NCI-H1694 (cell line): Measurements from ENCODE around the gene DHRS2.

Source experiments
- DNase-seq: peaks from one replicate; lab custom pipeline; 2025; lab: John Stamatoyannopoulos, UW

The DHRS2 gene

DNA sequence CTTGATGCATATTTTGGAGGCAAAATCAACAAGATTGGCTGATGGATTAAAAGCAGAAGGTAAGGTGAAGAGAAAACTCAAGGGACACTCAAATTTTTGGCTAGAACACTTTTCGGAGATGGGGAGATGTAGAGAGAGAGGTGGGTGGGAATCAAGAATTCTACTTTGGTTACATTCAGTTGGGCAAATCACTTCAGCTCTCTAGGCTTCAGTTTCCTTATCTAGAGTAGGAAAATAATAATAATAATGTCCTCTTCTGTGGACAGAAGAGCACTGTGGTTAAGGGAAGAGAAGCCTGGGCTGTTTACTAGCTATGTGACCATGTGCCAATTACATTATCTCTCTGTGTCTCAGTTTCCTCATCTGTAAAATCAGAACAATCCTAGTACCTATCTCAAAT is 23.4 kb upstream of the DHRS2 start:
- DNase-seq: no peak

DNA sequence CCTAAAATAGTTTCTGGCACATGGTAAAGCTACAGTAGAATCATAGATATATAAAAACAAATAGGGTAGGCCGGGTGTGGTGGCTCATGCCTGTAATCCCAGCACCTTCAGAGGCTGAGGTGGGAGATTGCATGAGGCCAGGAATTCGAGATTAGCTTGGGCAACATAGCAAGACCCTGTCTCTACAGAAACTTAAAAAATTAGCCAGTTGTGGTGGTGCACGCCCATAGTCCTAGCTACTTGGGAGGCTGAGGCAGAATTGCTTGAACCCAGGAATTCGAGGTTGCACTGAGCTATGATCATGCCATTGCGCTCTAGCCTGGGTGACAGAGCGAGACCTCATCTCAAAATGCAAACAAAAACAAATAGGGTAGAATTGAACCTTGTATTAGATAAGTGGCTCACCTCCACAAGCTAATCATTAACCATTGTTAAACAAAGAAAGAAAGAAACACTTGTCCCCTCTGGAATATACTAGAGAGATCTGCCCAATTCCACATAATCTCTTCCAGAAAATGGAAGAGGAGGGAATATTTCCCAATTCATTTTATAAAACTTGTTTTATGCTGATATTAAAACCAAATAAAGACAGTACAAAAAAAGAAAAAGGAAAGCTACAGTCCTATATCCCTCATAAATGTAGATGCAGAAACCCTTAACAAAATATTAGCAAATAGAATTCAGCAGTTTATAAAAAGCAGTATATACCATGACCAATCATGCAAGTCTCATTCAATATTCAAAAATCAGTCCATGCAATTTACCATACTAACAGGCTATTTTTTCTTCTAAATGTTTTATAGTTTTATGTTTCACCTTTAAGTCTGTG is 22.7 kb upstream of the DHRS2 start:
- DNase-seq: no peak

- DNase-seq: no peak
These were observed 21.8 kb upstream of the DHRS2 start for GRCh38 chr14:23614395-23614828.

DNA sequence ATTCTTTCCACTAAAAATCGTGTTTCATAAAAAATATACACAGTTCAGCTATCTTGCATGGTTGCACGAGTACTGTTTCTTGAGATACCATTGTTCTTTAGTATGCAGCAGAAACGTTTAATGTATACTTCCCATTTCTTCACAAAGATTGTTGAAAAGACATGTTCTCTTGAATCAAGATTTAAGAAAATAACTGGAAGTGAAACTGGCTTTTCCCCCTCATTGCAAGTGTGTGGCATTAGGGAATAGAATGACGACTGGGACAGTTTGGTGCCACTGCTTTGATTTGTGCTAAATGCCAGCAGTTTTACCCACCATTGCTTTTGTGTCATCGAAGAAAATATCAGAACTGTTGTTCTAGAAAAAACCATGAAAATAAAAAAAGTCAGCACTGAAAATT is 20.3 kb upstream of the DHRS2 start:
- DNase-seq: no peak

GRCh38 chr14:23617539-23617938 is 18.6 kb upstream of the DHRS2 start:
- DNase-seq: no peak

GRCh38 chr14:23618415-23618988 is 17.7 kb upstream of the DHRS2 start:
- no peak for DNase-seq

DNA sequence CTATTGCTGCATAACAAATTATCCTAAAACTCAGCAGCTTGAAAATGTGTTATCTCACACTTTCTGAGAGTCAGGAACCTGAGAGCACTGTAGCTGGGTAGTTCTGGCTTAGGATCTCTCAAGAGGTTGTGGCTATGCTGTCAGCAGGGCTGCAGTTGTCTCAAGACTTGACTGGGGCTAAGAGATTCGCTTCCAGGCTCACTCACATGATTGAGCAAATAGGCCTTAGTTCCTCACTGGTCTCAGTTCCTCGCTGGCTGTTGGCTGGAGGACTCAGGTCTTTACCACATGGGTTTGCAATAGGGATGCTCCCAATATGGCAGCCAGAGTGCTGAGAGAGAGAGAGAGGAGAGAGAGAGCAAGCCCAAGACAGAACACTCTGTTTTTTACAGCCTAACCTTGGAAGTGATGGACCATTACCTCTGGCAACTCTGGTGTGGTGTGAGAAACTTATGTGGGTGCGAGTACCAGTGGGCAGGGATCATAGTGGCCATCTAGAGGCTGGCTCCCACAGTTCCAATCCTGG is 15.9 kb upstream of the DHRS2 start:
- no peak for DNase-seq

- DNase-seq: no peak
These were observed 14.8 kb upstream of the DHRS2 start for GRCh38 chr14:23621204-23621931.

GRCh38 chr14:23621932-23622730 is 14.0 kb upstream of the DHRS2 start:
- no peak for DNase-seq

DNA sequence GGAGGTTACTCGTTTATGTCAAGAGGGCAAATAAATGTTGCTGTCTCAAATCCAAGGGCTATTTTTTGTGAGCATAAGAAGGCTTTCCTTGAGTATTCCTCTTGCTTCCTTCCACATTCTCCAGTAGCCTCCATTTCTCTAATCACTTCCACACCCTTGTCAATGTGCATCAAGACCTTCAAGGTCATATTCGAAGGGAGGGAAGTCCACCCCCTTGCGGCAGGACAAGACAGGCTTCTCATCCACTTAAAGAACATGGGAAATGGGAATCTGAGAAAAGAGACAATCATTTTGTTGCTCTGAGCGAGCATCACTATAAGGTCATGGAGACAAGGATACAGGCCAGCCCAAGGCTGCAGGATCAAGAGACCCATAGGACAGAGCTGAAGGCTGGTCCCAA is 13.2 kb upstream of the DHRS2 start:
- no peak for DNase-seq

GRCh38 chr14:23623962-23624361 is 12.2 kb upstream of the DHRS2 start:
- DNase-seq: no peak

DNA sequence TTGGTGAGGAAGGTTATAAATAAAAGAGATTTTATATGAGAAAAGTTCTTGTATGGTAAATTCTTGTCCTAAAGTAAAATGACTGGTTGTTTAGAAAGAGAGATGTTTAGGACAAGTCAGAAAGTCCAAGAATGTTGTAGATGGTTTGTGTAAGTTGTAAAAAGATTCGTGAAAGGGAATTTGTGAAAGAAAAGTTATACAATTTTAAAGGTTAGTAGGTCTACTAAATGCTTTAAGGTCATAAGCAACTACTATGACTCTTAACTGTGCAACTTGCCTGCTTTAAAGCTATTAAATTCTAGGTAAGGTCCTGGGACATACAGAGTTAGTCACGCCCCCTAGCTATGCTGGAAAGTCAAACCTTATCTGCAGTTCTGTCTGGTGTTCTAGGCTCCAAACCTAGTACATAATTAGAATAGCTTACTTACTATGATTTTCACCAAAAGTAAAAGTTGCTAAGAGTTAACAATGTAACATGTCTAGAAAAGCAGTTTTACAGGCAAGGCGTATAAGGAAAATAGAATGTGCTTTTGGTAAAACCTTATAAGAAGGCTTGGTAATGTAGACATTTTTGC is 11.2 kb upstream of the DHRS2 start:
- DNase-seq: no peak

- no peak for DNase-seq
These were observed 9.2 kb upstream of the DHRS2 start for GRCh38 chr14:23626946-23627345.

DNA sequence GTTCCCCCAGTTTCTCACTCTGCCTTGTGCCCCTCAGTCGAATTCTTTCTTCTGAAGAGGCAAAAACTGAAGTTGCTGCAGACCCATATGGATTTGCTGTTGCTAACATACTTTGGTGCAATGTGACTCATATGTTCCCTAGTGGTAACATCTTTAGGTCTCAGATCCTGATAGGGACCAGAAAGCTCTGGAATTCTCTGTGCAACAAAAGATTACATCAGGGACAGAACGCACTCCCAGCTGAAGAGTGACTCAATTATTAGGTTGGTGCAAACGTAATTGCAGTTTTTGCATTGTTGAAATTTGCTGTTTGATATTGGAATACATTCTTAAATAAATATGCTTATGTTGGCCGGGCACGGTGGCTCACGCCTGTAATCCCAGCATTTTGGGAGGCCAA is 8.2 kb upstream of the DHRS2 start:
- no peak for DNase-seq

- DNase-seq: no peak
These were observed 7.0 kb upstream of the DHRS2 start for GRCh38 chr14:23629204-23629603.

DNA sequence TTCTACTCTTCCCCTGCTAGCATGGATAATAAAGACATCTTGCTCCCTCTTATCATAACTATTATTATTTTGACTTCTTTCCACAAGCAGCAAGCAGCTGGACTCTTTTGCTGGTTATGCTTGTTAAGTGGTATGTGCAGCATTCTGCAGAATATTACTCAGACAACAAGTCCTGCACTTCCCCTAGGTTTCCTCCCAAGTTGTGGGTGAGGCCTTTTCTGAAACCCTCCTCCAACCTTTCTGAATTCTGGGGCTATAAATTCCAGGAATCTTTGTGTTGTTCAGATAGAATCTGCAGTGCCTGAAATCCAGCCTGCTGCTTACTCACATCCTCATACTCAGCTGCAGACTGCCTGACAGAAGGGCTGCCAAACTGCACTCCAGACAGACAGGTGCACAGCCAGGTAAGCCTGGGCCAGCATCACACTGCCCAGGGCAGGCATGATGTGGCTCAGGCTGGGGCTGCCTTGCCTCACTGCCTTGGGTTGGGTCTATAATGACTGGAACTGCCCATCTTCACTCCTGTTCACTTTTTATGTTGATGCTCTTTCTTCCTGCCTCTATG is 6.2 kb upstream of the DHRS2 start:
- DNase-seq: no peak

- DNase-seq: no peak
These were observed 5.5 kb upstream of the DHRS2 start for GRCh38 chr14:23630687-23631086.

- DNase-seq: no peak
These were observed 4.9 kb upstream of the DHRS2 start for GRCh38 chr14:23631234-23631633.

- peak; percentile 64 for DNase-seq
These were observed 4.3 kb upstream of the DHRS2 start for GRCh38 chr14:23631702-23632460.

DNA sequence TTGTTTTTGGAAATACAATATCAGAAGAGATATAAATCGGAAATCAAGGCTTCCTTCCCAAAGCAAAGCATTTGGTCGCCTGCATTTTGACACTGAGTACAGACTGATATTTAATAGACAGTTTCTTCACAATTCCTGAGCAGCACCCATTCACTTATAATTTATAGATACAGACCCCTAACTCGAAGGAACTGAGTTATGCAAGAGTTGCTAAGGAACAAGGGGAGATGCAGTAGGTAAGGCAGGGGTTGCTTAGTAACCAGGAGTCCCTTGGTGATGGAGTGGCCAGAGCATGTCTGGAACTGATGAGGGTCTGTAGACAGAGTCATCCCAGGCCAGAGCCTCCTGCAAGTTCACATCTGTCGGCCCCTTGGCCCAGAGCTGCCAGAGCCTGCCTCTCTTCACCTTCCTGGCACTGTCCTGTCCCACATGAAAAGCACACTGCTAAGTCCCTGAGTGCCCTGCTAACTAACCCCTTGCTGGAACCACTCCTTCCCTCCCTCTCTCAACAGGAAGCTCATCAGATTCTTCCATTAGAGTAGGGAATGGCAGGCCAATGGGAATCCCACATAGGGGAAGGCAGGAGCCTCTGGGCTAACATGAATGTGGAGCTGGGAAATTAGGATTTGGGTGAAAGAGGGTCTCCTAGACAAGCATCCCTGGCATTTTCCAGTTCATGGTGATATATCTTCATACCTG is 3.6 kb upstream of the DHRS2 start:
- no peak for DNase-seq
